WI38 (cell line): ENCODE measurements around the gene RING1.

Experiments used
- H3K4me3 ChIP-seq: 2 replicates; pipeline ENCODE4 v1.5.1; 2011; ENCODE audit warnings: low read depth, mild to moderate bottlenecking, control low read depth, low read length
- TF ChIP-seq, protein P1 (sequence below): IDR thresholded peaks from 2 replicates; pipeline ENCODE4 v1.5.1; 2012; ENCODE audit warnings: low read depth, mild to moderate bottlenecking, control low read depth, low read length

RING1 gene

DNA sequence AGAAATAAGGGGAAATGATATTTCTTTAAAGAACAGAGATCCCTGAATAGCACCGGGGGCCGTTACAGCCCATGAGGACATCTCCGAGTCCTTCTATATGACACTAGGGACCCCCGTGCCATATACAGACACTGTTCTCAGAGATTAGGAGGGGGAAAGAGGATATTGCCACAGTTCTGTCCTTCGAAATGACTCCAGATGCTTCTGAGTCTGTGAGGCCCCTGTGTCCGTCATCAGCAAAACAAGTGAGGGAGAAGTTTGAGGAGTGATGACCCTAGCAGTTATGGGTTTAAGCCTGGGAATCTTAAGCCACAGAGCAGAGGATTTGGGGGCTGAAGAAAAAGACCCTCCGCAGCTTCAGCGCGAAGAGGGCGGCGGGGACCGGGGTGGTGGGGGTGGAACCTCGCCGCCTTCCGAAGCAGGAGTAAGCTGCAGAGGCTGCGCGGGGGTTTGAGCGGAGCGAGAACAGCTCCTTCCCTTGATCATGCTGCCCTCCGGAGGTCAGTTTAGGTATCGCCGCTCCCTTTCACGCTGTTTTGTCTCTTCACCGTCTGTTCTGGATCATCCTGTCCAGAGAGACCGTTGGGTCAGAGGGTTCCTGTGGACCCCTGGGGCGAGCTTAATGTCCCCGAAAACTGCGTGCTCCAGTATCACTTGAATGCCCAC lies 39.8 kb downstream of the RING1 start:
- TF ChIP-seq, protein P1, sequence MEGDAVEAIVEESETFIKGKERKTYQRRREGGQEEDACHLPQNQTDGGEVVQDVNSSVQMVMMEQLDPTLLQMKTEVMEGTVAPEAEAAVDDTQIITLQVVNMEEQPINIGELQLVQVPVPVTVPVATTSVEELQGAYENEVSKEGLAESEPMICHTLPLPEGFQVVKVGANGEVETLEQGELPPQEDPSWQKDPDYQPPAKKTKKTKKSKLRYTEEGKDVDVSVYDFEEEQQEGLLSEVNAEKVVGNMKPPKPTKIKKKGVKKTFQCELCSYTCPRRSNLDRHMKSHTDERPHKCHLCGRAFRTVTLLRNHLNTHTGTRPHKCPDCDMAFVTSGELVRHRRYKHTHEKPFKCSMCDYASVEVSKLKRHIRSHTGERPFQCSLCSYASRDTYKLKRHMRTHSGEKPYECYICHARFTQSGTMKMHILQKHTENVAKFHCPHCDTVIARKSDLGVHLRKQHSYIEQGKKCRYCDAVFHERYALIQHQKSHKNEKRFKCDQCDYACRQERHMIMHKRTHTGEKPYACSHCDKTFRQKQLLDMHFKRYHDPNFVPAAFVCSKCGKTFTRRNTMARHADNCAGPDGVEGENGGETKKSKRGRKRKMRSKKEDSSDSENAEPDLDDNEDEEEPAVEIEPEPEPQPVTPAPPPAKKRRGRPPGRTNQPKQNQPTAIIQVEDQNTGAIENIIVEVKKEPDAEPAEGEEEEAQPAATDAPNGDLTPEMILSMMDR, result peak; percentile 86
- peak overlapping the region; percentile 50 for H3K4me3 ChIP-seq

DNA sequence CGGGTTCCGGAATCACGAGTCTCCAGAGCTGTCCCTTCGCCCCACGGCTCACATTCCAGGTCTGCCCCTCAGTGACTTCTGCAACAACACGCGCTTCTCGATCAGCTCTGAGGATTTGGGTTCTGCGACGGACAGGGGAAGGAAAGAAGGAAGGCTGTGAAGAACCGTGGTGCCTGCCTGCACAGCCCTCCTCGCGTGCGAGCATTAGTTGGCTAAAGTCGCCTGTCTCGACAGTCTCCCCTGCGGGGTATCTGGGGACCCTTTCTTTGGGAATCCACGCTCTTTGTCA lies 40.3 kb downstream of the RING1 start:
- TF ChIP-seq, protein P1, result no peak
- peak overlapping the region; percentile 50 for H3K4me3 ChIP-seq

DNA sequence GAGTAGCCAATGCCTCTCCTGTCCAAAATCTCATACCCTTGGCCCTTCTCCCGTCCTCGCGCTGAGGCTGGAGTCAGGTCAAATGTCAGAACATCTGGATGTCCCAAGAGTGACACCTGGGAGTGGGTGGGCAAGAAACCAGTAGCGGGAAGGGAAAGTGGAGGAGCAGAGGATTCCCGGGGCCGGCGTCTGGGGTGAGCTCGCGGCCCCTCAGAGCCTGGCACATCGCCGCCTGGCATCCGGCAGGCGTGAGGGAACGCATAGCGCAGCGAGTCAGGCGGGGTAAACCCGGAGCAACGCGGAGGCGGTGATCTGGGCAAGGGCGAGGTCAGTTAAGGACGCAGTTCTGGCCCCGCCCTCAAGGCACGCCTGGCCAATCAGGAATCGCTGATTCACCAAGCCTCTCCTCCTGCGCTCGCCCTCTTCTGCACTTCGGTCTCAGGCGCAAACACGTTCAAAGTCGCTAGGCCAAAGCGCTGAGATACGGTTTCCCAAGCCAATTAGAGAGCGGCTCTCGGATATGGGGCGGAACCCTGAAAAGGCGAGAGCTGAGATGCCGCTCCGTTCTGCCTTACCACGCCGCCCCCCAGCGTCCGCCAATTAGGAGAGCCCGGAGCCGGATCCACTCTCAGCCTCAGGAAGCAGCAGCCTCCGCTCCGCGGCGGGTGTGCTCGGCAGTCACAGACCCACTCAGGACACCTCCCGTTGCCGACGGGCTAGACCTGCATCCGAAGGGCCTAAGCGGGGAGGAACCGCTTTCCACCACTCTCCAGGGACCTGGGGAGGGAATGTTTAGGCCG lies 40.8 kb downstream of the RING1 start:
- H3K4me3 ChIP-seq, result peak overlapping the region; percentile 64
- TF ChIP-seq, protein P1, result no peak

DNA sequence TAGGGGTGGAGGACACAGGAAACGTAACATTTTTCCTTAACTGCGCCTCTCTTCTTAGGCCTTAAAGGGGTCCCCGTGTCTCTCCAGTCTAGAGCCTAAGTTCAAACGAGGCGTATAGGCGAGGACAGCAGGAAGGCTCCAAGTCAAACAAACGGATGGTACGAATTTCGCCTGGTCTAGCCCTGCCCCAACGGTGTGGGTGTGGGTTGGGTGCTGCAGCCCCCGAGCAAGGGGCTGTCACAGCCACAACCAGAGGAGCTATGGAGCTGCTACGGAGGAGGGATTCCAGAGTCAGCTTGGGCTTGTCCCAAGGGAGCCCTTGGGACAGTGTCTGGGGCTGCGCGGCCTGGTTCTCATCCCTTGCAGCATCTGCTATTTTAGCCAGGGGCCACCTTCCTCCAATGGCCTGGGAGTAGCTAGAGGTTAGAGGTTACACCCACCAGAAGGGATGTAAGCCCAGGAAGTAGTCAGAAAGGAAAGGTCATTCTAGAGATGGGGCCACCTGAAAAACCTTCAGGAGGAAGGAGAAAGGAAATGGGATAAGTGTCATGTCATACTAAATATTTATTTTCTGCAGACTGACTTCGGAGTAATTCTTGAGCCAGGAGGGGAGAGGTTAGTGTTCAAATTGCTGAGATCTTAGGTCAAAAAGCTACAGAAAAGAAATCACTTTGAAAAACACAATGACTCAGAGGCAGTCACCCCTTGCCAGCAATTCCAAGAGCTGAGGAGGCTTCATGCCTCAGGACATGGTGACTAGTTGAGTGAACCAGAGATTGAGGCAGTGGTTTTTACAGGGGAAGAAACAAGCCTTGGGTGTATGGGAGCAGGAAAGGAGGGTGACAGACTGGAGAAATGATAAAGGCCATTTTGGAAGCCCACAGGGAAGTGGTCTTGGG lies 41.7 kb downstream of the RING1 start:
- TF ChIP-seq, protein P1, result no peak
- H3K4me3 ChIP-seq, result peak overlapping the region; percentile 64

DNA sequence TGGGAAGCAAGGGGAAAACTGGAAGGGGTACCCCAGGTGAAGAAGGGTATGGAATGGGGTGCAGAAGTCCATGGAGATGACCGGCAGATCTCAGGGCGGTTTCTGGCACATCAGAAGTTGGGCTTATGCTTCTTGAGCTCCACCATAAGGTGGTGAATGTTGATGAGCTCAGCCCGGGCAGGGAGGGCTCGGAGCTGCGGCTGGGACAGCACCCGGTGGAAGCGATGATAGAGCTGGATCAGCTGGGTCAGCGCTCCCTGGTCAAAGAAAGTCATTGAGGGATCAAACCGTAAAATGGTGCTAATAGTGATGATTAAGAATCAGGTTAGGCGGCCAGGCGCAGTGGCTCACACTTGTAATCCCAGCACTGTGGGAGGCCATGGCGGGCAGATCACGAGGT lies 42.4 kb downstream of the RING1 start:
- no peak overlapping the region for H3K4me3 ChIP-seq
- TF ChIP-seq, protein P1, result no peak

DNA sequence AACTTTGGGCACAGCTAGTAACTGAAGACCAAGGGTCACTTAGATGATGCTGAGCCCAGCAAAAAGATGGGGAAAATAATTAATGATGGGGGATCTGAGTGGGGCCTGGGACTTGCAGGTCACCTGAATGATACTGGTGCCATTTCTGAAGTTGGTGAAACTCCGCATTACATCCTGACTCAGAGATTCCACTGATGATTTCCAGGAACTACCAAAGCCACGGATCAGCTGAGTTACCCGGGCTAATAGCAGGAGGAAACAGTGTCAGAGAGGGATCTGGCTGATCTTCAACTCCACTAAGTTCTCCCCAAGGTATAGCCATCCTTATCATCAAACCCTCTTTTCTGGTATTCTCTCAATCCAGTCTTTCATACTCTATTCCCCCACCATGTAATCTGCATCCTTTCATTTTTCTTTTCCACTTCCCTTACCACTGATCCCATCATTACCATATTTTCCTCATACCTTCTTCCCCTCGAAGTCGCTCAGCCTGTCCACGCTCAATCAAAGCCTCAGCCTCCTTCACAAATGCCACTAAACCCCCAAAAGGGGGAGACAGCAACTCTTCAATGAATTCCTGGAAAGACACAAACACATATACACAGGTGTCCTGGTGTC lies 43.2 kb downstream of the RING1 start:
- no peak overlapping the region for H3K4me3 ChIP-seq
- TF ChIP-seq, protein P1, result no peak
